SU-DHL-6 (cell line): ENCODE measurements around the gene APBB2.

Source experiments
- H2AFZ ChIP-seq: fragments of 200-600 bp; sonication (generic); 2 replicates; pipeline ENCODE4 v1.6.1; 2014; ENCODE audit warnings: low read depth, mild to moderate bottlenecking, moderate library complexity, mixed read lengths, antibody characterized with exemption, low read length; ENCODE audit not compliant: severe bottlenecking
- H3F3A ChIP-seq: fragments of 200-600 bp; shearing (Covaris generic); 2 replicates; pipeline ENCODE4 v1.6.0; 2016; ENCODE audit warnings: antibody characterized with exemption, mild to moderate bottlenecking; ENCODE audit not compliant: insufficient read depth
- H3K27ac ChIP-seq: fragments of 200-600 bp; sonication (generic); 2 replicates; pipeline ENCODE4 v1.5.1; 2016; ENCODE audit warnings: low read depth, mild to moderate bottlenecking, low read length, moderate library complexity, mixed read lengths
- H3K27me3 ChIP-seq: fragments of 200-600 bp; sonication (generic), shearing (Covaris generic); 2 replicates; pipeline ENCODE4 v1.6.0; 2014; ENCODE audit warnings: mild to moderate bottlenecking, low read length
- H3K36me3 ChIP-seq: fragments of 200-600 bp; sonication (generic); 2 replicates; pipeline ENCODE4 v1.6.1; 2014; ENCODE audit warnings: mild to moderate bottlenecking, low read length, mixed read lengths
- H3K4me2 ChIP-seq: fragments of 300-600, 200-600 bp; shearing (Covaris generic), sonication (generic); 2 replicates; pipeline ENCODE4 v1.6.0; 2014; ENCODE audit warnings: low read length, low read depth, mild to moderate bottlenecking; ENCODE audit not compliant: poor library complexity, severe bottlenecking
- H3K4me3 ChIP-seq: fragments of 200-600 bp; sonication (generic); 2 replicates; pipeline ENCODE4 v1.5.1; 2014; ENCODE audit warnings: antibody characterized with exemption, low read length, mild to moderate bottlenecking, mixed read lengths; ENCODE audit not compliant: insufficient read depth, poor library complexity, severe bottlenecking
- H3K79me2 ChIP-seq: fragments of 200-600 bp; sonication (generic); 2 replicates; pipeline ENCODE4 v1.6.1; 2014; ENCODE audit warnings: mild to moderate bottlenecking, low read length, moderate library complexity; ENCODE audit not compliant: insufficient read depth
- H3K9ac ChIP-seq: fragments of 200-600 bp; sonication (generic); 2 replicates; pipeline ENCODE4 v1.7.0; 2014; ENCODE audit warnings: mild to moderate bottlenecking, low read length
- H3K9me2 ChIP-seq: fragments of 200-600 bp; sonication (generic); replicated peaks from 2 replicates; pipeline ENCODE4 v1.6.1; 2014; ENCODE audit warnings: low read length; ENCODE audit not compliant: insufficient read depth
- H3K9me3 ChIP-seq: fragments of 200-600 bp; sonication (generic); 2 replicates; pipeline ENCODE4 v1.6.1; 2014; ENCODE audit warnings: low read length, mixed read lengths; ENCODE audit not compliant: insufficient read depth
- H4K20me1 ChIP-seq: fragments of 200-600 bp; sonication (generic); 2 replicates; pipeline ENCODE4 v1.6.1; 2014; ENCODE audit warnings: low read depth, mild to moderate bottlenecking, antibody characterized with exemption, low read length, moderate library complexity, mixed read lengths
- EZH2phosphoT487 ChIP-seq: fragments of 200-600 bp; sonication (generic), shearing (Covaris generic); conservative IDR thresholded peaks from 2 replicates; pipeline ENCODE4 v1.6.1; 2018; ENCODE audit warnings: mild to moderate bottlenecking, antibody characterized with exemption, low read length, moderate library complexity, mixed read lengths
- TF ChIP-seq, protein P1 (sequence below): fragments of 200-600 bp; sonication (generic); IDR thresholded peaks from one replicate; pipeline ENCODE4 v1.5.1; 2017; ENCODE audit warnings: antibody characterized with exemption, mild to moderate bottlenecking, low read length, moderate library complexity; ENCODE audit not compliant: insufficient read depth, poor library complexity, severe bottlenecking

The APBB2 gene

GRCh38 chr4:41104155-41104554 is 110.2 kb downstream of the APBB2 start:
- Histone ChIP-seq H3K79me2 (peaks cover 13% of the 10 kb centered on the region), H3K9me2 (no peaks in the 10 kb centered on the region), H2AFZ (no peak overlapping the region), H3K4me3 (no peak overlapping the region), H4K20me1 (no peaks in the 10 kb centered on the region), H3K27me3 (no peaks in the 10 kb centered on the region), H3K9me3 (no peaks in the 10 kb centered on the region), H3K27ac (no peak overlapping the region), H3F3A (peaks cover 2% of the 10 kb centered on the region; the same call in 1 of the 2 replicates), H3K36me3 (no peaks in the 10 kb centered on the region), H3K9ac (no peak overlapping the region), H3K4me2 (no peak overlapping the region)
- TF ChIP-seq EZH2phosphoT487: no peak
- TF ChIP-seq, protein P1, sequence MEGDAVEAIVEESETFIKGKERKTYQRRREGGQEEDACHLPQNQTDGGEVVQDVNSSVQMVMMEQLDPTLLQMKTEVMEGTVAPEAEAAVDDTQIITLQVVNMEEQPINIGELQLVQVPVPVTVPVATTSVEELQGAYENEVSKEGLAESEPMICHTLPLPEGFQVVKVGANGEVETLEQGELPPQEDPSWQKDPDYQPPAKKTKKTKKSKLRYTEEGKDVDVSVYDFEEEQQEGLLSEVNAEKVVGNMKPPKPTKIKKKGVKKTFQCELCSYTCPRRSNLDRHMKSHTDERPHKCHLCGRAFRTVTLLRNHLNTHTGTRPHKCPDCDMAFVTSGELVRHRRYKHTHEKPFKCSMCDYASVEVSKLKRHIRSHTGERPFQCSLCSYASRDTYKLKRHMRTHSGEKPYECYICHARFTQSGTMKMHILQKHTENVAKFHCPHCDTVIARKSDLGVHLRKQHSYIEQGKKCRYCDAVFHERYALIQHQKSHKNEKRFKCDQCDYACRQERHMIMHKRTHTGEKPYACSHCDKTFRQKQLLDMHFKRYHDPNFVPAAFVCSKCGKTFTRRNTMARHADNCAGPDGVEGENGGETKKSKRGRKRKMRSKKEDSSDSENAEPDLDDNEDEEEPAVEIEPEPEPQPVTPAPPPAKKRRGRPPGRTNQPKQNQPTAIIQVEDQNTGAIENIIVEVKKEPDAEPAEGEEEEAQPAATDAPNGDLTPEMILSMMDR: no peak

GRCh38 chr4:41103657-41104056 is 110.7 kb downstream of the APBB2 start:
- H3K79me2 ChIP-seq: peaks cover 13% of the 10 kb centered on the region; the same call in 1 of the 2 replicates
- no peak for TF ChIP-seq EZH2phosphoT487
- TF ChIP-seq, protein P1: no peak
- no peak overlapping the region for H3K4me3 ChIP-seq
- no peaks in the 10 kb centered on the region for H3K9me3 ChIP-seq
- H3F3A ChIP-seq: peaks cover 2% of the 10 kb centered on the region; the same call in 1 of the 2 replicates
- H3K4me2 ChIP-seq: no peak overlapping the region
- H4K20me1 ChIP-seq: no peaks in the 10 kb centered on the region
- no peak overlapping the region for H2AFZ ChIP-seq
- no peaks in the 10 kb centered on the region for H3K9me2 ChIP-seq
- H3K27ac ChIP-seq: no peak overlapping the region
- no peaks in the 10 kb centered on the region for H3K27me3 ChIP-seq
- H3K36me3 ChIP-seq: no peaks in the 10 kb centered on the region
- no peak overlapping the region for H3K9ac ChIP-seq

- Histone ChIP-seq H3K79me2 (peaks cover 9% of the 10 kb centered on the region; the same call in 1 of the 2 replicates), H3K4me3 (no peak overlapping the region), H3K4me2 (no peak overlapping the region), H4K20me1 (no peaks in the 10 kb centered on the region), H3K9me2 (no peaks in the 10 kb centered on the region), H2AFZ (no peak overlapping the region), H3K27ac (no peak overlapping the region), H3K27me3 (no peaks in the 10 kb centered on the region), H3K36me3 (no peaks in the 10 kb centered on the region), H3K9me3 (no peaks in the 10 kb centered on the region), H3F3A (peaks cover 2% of the 10 kb centered on the region; the same call in 1 of the 2 replicates), H3K9ac (no peak overlapping the region)
- TF ChIP-seq EZH2phosphoT487: no peak
- TF ChIP-seq, protein P1: no peak
Observed at GRCh38 chr4:41102414-41103092, 111.8 kb downstream of the APBB2 start.
